ENCODE data around the gene RBMS1. TPM values are rescaled to one million over a fixed set of nuclear protein-coding genes. Genes with fewer than 3 reads are reported as not detected.

RBMS1 gene
- total RNA-seq, 1 experiment from 2014 or later: 77.5 TPM

DNA sequence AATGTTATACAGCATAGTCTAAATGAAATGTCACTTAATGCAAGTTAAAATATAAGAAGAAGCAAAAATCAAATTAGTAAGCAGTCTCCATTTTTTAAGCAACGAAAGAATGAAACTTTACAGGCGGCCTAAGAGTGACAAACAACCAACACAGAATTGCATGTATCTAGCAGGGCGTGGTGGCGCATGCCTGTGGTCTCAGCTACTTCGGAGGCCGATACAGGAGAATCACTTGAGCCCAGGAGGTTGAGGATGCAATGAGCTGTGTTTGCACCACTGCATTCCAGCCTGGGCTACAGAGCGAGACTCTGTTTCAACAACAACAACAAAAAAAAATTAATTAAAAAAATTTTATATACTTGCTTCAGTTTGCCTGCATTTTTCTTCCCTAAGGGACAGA is 16.6 kb downstream of the RBMS1 start:
- no peak overlapping the region for H2AK5ac ChIP-seq (ENCODE audit: insufficient read length, low read length)
- H3K23me2 ChIP-seq (ENCODE audit: insufficient read length, low read depth, low read length, poor library complexity, severe bottlenecking): no peaks in the 10 kb centered on the region
- no peak overlapping the region for H3K18ac ChIP-seq (ENCODE audit: insufficient read length, low read depth, low read length)
- TF ChIP-seq, protein P1, sequence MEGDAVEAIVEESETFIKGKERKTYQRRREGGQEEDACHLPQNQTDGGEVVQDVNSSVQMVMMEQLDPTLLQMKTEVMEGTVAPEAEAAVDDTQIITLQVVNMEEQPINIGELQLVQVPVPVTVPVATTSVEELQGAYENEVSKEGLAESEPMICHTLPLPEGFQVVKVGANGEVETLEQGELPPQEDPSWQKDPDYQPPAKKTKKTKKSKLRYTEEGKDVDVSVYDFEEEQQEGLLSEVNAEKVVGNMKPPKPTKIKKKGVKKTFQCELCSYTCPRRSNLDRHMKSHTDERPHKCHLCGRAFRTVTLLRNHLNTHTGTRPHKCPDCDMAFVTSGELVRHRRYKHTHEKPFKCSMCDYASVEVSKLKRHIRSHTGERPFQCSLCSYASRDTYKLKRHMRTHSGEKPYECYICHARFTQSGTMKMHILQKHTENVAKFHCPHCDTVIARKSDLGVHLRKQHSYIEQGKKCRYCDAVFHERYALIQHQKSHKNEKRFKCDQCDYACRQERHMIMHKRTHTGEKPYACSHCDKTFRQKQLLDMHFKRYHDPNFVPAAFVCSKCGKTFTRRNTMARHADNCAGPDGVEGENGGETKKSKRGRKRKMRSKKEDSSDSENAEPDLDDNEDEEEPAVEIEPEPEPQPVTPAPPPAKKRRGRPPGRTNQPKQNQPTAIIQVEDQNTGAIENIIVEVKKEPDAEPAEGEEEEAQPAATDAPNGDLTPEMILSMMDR (conservative IDR thresholded peaks at IDR 0.05): no peak
- no peak overlapping the region for H3K56ac ChIP-seq (ENCODE audit: insufficient read length, low read depth, low read length)
- H3K4ac ChIP-seq (ENCODE audit: low read depth, low read length): no peak overlapping the region
- Mint-ChIP-seq H3K4me3 (no peak overlapping the region), H3K9me3 (no peaks in the 10 kb centered on the region), H3K36me3 (ENCODE audit: insufficient read depth in 1 of 3, low read depth in 3 of 3) (no peaks in the 10 kb centered on the region; a peak in 1 of 7 replicates), H3K27me3 (ENCODE audit: low read depth) (no peaks in the 10 kb centered on the region), H3K4me1 (peaks cover 43 to 48% of the 10 kb centered on the region in 2 experiments), H3K27ac (no peak overlapping the region; a peak in 1 of 7 replicates)
- peaks cover 5% of the 10 kb centered on the region; the same call in 1 of the 2 replicates for H3K79me2 ChIP-seq (ENCODE audit: insufficient read depth, low read length)
- no peak overlapping the region for H2BK120ac ChIP-seq (ENCODE audit: low read depth, low read length, poor library complexity, severe bottlenecking)
- no peak overlapping the region for H3T11ph ChIP-seq (ENCODE audit: low read length)
- H4K20me1 ChIP-seq (ENCODE audit: control insufficient read depth, insufficient read depth, insufficient read length): no peaks in the 10 kb centered on the region
- H3K4me2 ChIP-seq (ENCODE audit: insufficient read depth, insufficient read length, low read length): no peak overlapping the region
- H2BK15ac ChIP-seq (ENCODE audit: low read depth, low read length): no peak overlapping the region
- no peak overlapping the region for H2BK12ac ChIP-seq (ENCODE audit: insufficient read length, low read depth, low read length)
- no peak overlapping the region for H3K14ac ChIP-seq (ENCODE audit: insufficient read depth, low read length)
- H2BK20ac ChIP-seq (ENCODE audit: low read depth, low read length, poor library complexity, severe bottlenecking): no peak overlapping the region
- no peak overlapping the region for H4K8ac ChIP-seq (replicated peaks; ENCODE audit: insufficient read length, low read depth, low read length)
- H4K5ac ChIP-seq (ENCODE audit: insufficient read length, low read depth, low read length): no peak overlapping the region
- no peaks in the 10 kb centered on the region for H3K79me1 ChIP-seq (ENCODE audit: insufficient read depth, low read depth, low read length, poor library complexity, severe bottlenecking)
- H3K27me3 ChIP-seq (ENCODE audit: insufficient read depth, low read length): no peaks in the 10 kb centered on the region
- no peak overlapping the region for H4K91ac ChIP-seq (ENCODE audit: insufficient read length, low read depth, low read length)
- no peak overlapping the region for H3K27ac ChIP-seq (ENCODE audit: insufficient read length, low read depth, low read length)
- H3K23ac ChIP-seq (ENCODE audit: insufficient read length, low read depth, low read length): no peak overlapping the region
- no peak overlapping the region for H2AFZ ChIP-seq (ENCODE audit: low read length)
- WGBS (ENCODE audit: extremely low coverage, insufficient read length, low lambda C conversion rate): no CpG with 5 or more reads among the region's 7 CpGs
- H3K9ac ChIP-seq (ENCODE audit: extremely low read depth, insufficient read length, low read length): no peak overlapping the region
- no peak overlapping the region for H2BK5ac ChIP-seq (ENCODE audit: insufficient read length, low read length)
- H3K4me1 ChIP-seq (ENCODE audit: insufficient read depth, low read length): peaks cover 6% of the 10 kb centered on the region; the same call in 1 of the 2 replicates
- H3K9me3 ChIP-seq (ENCODE audit: control insufficient read depth, low read depth, low read length): no peaks in the 10 kb centered on the region
- no peak for DNase-seq

Data from H9 (cell line).